Measurements from ENCODE around the gene TACC2.

- no peak for TF ChIP-seq MAFK (IDR thresholded peaks at IDR 0.05; ENCODE audit: low read length)
- TF ChIP-seq E2F5 (CRISPR knock-in tag; IDR thresholded peaks at IDR 0.05): no peak
- no peak for TF ChIP-seq ZNF174 (CRISPR knock-in tag; IDR thresholded peaks at IDR 0.05)
- TF ChIP-seq E2F8 (IDR thresholded peaks at IDR 0.05; ENCODE audit: low read depth, partially characterized antibody): no peak
- TF ChIP-seq CTCF (IDR thresholded peaks at IDR 0.05 in 2 of 3, conservative IDR thresholded peaks at IDR 0.05 in 1 of 3; ENCODE audit: insufficient read depth in 2 of 3, low read depth in 1 of 3, low read length in 3 of 3): no peak
- TF ChIP-seq POLR2AphosphoS5 (IDR thresholded peaks at IDR 0.05; ENCODE audit: control insufficient read depth, insufficient read depth, low read depth, low read length): no peak
Observed at GRCh38 chr10:122163174-122164022, 174.4 kb downstream of the TACC2 start.
